Stimulated activated CD8-positive, alpha-beta memory T cell treated with anti-CD3 and anti-CD28 coated beads, Interleukin-15, amount 100 ng/mL, for 1 hour (primary cell): ENCODE results near the gene CXorf66.
"Not testable (repeated sequence)": the region's sequence is repeated elsewhere in the genome, so short reads cannot be mapped to it uniquely, and the experiment has no call there.

Source experiments
- DNase-seq: peaks from one replicate; pipeline ENCODE4 v3.0.0-alpha.2; 2020; ENCODE audit warnings: low read depth

The CXorf66 gene

GRCh38 chrX:139965421-139965820, at the start of gene CXorf66:
Gene CXorf66 (minus strand): TSS chrX:139965521. CDS start chrX:139965496, 25 bp downstream.
- DNase-seq: no peak

DNA sequence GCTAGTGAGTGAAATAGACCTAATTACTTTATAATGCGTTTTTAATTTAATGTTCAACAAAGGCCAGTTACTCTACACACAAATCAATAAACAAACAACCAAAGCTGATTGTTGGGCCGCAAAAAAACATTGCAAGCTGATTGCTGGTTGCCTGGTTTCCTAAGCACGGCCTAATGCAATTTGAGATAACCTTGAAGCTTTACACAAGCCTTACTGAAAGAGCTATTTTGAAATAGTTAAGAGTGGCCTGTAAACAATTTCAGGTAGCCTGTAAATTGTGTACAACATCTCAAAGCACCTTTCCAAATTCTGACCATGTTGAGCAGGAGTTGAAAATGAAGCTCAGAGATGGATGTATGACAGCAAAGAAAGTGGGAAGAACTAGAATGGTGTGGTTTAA, 17.5 kb upstream of the CXorf66 start:
- DNase-seq: no peak

DNA sequence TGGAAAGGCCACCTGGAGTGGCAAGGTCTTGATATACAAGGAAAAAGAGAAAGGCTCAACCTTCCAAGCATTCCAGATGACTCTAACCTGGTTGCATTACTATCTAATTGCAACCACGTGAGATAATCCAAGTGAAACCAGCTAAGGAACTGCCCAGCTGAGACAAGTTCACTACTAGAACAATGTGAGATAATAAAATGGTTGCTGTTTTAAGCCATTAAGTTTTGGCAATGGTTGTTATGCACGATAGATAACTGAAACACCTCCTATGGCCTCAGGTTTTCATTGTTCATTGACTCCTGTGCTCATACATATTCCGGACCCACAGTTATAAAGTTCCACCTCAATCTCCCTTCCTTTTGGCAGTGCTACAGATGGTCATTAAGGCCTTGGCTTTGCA, 9.2 kb upstream of the CXorf66 start:
- no peak for DNase-seq

DNA sequence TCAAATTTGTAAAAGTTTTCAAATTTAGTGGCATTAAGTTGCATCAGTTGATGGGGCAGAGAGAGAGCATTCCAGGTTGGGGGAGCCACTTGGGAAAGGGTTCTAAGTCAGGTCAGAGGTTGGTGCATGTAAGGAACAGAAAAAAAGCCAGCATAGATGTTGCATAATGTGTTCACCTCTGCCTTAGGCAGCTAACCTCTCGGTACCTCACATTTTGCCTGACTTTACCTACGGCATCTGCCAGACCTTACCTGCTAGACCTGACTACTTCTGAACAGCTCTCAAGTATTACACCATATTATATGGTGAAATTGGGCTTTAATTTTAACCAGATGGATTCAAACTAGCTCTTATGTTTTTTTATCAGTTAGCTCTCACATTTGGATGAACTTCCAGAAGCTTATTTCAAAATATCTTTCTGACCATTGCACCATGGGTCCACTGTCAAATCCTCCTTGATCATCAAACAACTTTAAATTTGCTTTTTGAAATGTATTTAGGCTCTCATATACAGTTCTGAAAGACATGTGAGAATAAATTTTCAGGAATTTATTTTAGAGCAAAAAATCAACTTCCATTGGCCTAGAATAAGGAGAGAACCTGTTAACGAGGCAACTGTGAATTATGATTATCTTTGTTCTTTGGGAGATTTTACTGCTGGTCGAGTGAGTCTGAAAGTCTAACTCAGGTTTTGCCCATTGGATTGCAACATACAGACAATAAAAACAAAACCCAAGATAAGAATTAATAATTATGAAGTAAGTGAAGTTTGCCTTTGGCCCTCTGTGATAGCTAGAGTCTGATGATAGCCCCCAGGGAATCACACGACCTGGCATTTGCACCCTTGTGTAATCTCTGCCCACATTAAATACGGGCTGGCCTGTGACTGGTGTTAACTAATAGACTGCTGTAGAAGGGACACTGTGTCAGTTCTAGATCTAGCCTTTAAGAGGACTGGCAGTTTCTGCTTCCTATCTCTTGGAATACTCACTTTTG, 7.6 kb upstream of the CXorf66 start:
- DNase-seq: no peak

DNA sequence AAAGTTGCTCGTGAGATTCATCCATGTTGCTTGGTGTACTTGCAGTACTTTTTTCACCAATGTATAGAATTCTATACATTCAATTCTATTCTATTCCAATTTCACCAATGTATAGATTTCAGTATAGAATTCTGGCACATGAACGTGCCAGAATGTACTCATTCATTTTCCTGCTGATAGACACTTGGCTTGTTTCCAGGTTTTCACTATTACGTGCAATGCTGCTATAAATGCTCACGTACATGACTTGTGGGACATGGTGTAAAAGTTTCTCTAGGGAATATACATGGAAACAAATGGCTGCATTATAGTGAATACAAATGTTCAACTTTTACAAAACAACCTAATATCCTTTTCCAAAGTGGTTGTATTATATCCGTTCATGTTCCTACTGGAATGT, 6.8 kb upstream of the CXorf66 start:
- DNase-seq: no peak

GRCh38 chrX:139971394-139971749, 6.1 kb upstream of the CXorf66 start:
- no peak for DNase-seq

DNA sequence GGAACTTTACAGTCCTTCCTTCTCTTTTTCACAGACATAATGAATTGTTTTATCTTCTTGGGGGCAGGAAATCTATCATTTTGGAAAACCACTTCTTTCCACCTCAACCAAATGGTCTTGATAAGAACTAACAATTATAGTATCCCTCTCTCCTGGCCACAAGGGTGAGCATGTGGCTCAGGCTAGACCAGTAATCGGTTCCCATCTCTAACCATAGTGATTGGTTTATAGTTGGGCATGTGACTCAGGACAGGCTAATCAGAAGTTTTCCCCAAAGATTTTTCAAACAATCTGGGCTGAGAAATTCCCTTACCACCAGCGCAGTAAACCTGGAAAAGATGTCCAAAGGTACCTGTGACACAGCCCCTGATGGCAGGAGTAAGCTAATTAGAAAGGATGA, 4.0 kb upstream of the CXorf66 start:
- DNase-seq: no peak

- DNase-seq: no peak
These were observed 2.4 kb upstream of the CXorf66 start for GRCh38 chrX:139967750-139968149.

- no peak for DNase-seq
These were observed 2.0 kb upstream of the CXorf66 start for GRCh38 chrX:139967300-139967699.

- DNase-seq: not testable (repeated sequence)
These were observed 838 bp upstream of the CXorf66 start for GRCh38 chrX:139966159-139966558.

- DNase-seq: not testable (repeated sequence)
These were observed 4.2 kb downstream of the CXorf66 start for GRCh38 chrX:139961091-139961490.

GRCh38 chrX:139949703-139950102, 15.6 kb downstream of the CXorf66 start:
- DNase-seq: no peak

DNA sequence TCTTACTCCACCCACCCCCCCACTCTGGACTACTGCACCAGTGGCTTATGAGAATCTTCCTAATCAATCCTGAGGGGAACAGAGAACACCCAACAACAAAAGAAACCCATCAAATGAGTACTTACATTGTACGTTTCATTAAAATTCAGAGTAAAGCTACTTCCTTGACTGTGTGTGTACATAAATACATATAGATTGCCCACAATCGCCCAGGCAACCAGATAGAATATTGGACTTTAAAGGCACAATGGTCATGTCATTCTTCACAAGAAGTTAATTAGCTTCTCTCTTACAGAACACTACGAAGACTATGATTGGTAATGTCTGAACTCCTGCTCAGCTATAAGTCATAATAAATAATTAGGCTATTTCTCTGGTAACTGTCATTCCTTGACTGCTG, 20.2 kb downstream of the CXorf66 start:
- no peak for DNase-seq

GRCh38 chrX:139936259-139936658, 29.1 kb downstream of the CXorf66 start:
- DNase-seq: no peak

- DNase-seq: no peak
These were observed 31.4 kb downstream of the CXorf66 start for GRCh38 chrX:139933904-139934303.

- peak; percentile 64 for DNase-seq
These were observed 32.2 kb downstream of the CXorf66 start, which contains the start of gene ATP11C for GRCh38 chrX:139932901-139933796. Gene ATP11C (minus strand): TSS chrX:139933053. CDS start chrX:139932042, 1,011 bp downstream.

DNA sequence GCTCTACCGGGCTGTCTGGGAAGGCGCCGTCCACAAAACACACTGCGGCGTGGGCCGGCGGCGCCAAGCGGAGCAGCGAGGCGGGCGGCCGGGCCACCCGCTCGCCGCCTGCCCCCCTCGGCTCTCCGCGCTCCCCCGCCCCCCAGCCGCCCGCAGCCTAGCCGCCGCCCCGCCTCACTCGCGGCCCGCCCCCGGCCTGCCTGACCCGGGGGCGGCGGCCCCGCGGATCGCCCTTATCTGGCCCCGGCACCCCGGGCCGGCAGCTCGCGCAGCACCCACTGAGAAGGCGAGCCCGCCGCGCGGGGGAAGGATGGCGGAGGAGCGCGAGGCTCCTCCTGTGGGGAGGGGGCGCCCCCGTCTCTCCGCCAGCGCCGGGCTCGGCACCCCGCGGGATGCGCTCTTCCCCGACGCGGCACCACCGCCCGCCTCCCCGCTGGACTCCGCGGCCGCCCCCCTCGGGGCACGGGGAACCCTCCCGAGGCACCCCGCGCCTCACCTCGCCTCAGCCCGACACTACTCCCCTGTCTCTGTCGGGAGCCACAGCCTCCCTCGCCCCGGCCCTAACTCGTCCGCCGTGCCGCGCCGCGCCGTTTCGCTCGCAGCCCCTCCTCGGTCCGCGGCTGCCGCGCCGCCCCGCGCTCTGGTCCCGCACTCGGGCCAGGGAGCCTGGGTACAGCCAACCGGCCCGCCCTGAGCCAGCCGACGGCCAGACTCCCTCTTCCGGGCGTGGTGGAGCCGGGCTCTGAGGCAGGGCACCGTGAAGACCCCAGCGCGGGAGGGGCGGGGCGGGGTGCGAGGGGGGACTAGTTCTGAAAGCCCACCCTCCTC, 33.0 kb downstream of the CXorf66 start:
- DNase-seq: no peak

- peak; percentile 4 for DNase-seq
These were observed 33.7 kb downstream of the CXorf66 start for GRCh38 chrX:139931646-139932072.

GRCh38 chrX:139930916-139931645, 34.2 kb downstream of the CXorf66 start:
- DNase-seq: no peak

GRCh38 chrX:139930401-139930800, 34.9 kb downstream of the CXorf66 start:
- DNase-seq: no peak

GRCh38 chrX:139929876-139930275, 35.4 kb downstream of the CXorf66 start:
- DNase-seq: no peak
